K562 (cell line): ENCODE results near the gene PPCDC. TPM values are rescaled to one million over a fixed set of nuclear protein-coding genes. Genes with fewer than 3 reads are reported as not detected.
A peak's percentile ranks its signal among the peaks of the same experiment; 100 is the strongest.

ENCODE experiments used
- CBX8 ChIP-seq: fragments of 200-600 bp; sonication (generic); IDR thresholded peaks from 2 replicates; pipeline ENCODE4 v1.6.1; 2012; ENCODE audit warnings: borderline replicate concordance, mixed run types, low read depth, mild to moderate bottlenecking, moderate library complexity, mixed read lengths, low read length, control low read depth, inconsistent platforms; ENCODE audit not compliant: poor library complexity, severe bottlenecking; ENCODE audit errors: extremely low read depth
- CREB3L1 ChIP-seq: fragments of 450-650 bp; IDR thresholded peaks from 2 replicates; pipeline ENCODE4 v1.6.1; 2014; ENCODE audit warnings: low read depth, mild to moderate bottlenecking, moderate library complexity, borderline replicate concordance
- CTBP1 ChIP-seq: fragments of 450-650 bp; IDR thresholded peaks from 2 replicates; pipeline ENCODE4 v1.6.1; 2016; ENCODE audit warnings: borderline replicate concordance
- DPF2 ChIP-seq: fragments of 450-650 bp; IDR thresholded peaks from 2 replicates; pipeline ENCODE4 v1.6.1; 2016
- E2F3 ChIP-seq: fragments of 250-450 bp; sonication (Bioruptor Pico); IDR thresholded peaks from 2 replicates; pipeline ENCODE4 v1.4.0; 2020; ENCODE audit warnings: mild to moderate bottlenecking
- EP400 ChIP-seq: fragments of 450-650 bp; IDR thresholded peaks from 2 replicates; pipeline ENCODE4 v1.6.1; 2017; ENCODE audit warnings: antibody characterized with exemption, mild to moderate bottlenecking, moderate library complexity
- MBD2 ChIP-seq: sonication (generic); IDR thresholded peaks from 2 replicates; pipeline ENCODE4 v1.6.1; 2016; ENCODE audit warnings: low read depth, borderline replicate concordance
- NR2C1 ChIP-seq, 2 experiments: fragments of 450-650 bp; IDR thresholded peaks; 2 replicates each; pipeline ENCODE4 v1.6.1; 2017; ENCODE audit warnings: mild to moderate bottlenecking in 2 of 2, antibody characterized with exemption in 1 of 2, inconsistent platforms in 1 of 2, missing compliant biosample characterization in 1 of 2, missing genetic modification characterization in 1 of 2
- PCBP2 ChIP-seq: fragments of 200-400 bp; formaldehyde crosslinking; IDR thresholded peaks from 2 replicates; pipeline ENCODE4 v1.6.1; 2018; ENCODE audit warnings: low read length, low read depth, mild to moderate bottlenecking, moderate library complexity; ENCODE audit not compliant: poor library complexity, severe bottlenecking
- SAP30 ChIP-seq: fragments of 200-600 bp; sonication (generic); IDR thresholded peaks from 2 replicates; pipeline ENCODE4 v1.6.1; 2012; ENCODE audit warnings: borderline replicate concordance, low read depth, mild to moderate bottlenecking, moderate library complexity, low read length, control low read depth, inconsistent platforms; ENCODE audit not compliant: insufficient read depth, poor library complexity, severe bottlenecking
- ZFP91 ChIP-seq: sonication (generic); formaldehyde crosslinking; IDR thresholded peaks from 2 replicates; pipeline ENCODE4 v1.8.0; 2022; ENCODE audit warnings: mild to moderate bottlenecking, missing genetic modification reagents
- ZNF639 ChIP-seq, 2 experiments: fragments of 200-800 bp in 1 of 2; sonication (Bioruptor generic) in 1 of 2; sonication (generic) in 1 of 2; formaldehyde crosslinking in 1 of 2; IDR thresholded peaks in 1 of 2; conservative IDR thresholded peaks in 1 of 2; 2 replicates each; pipeline versions ENCODE4 v1.5.0 to v1.6.1; 2016 to 2020; ENCODE audit warnings: missing compliant biosample characterization in 1 of 2, missing genetic modification characterization in 1 of 2, missing genetic modification reagents in 1 of 2
- polyA plus RNA-seq, 8 experiments: library from polyadenylated mRNA; depleted of rRNA in 4 of 8; stranded (reverse) in 5 of 8; unstranded in 3 of 8; fragments of >200 nt; fragmentation: Nextera tagmentation in 2 of 8; fragmentation: Illumina TruSeq in 1 of 8; extraction: Ambion mirVana in 2 of 8; extraction: Trizol in 1 of 8; gene quantifications; 2 replicates each; pipeline versions ENCODE4 v1.2.1 to v1.2.3, GENCODE V29; 2011 to 2014; ENCODE audit warnings: inconsistent platforms in 1 of 8, missing spikeins in 1 of 8
- total RNA-seq, 7 experiments: library from RNA; depleted of rRNA in 6 of 7; stranded (reverse); fragments of >200 nt in 6 of 7; fragmentation: Illumina TruSeq in 2 of 7; extraction: Trizol in 2 of 7; gene quantifications; 2 replicates each; pipeline versions ENCODE4 v1.2.1 to v1.2.3, GENCODE V29; 2011 to 2021; ENCODE audit warnings: low replicate concordance in 1 of 7
- TF ChIP-seq, protein P1 (sequence below), 2 experiments: fragments of 450-650 bp in 1 of 2; sonication (generic) in 1 of 2; formaldehyde crosslinking; conservative IDR thresholded peaks; 2 replicates each; pipeline versions ENCODE4 v1.4.0 to v1.8.1; 2020 to 2022; ENCODE audit warnings: mild to moderate bottlenecking in 1 of 2, missing genetic modification reagents in 1 of 2
- TF ChIP-seq, protein P2 (sequence below): sonication (generic); formaldehyde crosslinking; IDR thresholded peaks from 2 replicates; pipeline ENCODE4 v1.8.0; 2022; ENCODE audit warnings: missing genetic modification reagents, mild to moderate bottlenecking, borderline replicate concordance

Gene PPCDC
- total and polyA plus RNA-seq, 9 of the 15 experiments (the other 6 are each of a cell fraction or from before 2014, with no cell fraction given), result 10.9 to 53.6 (median 16.7) TPM

GRCh38 chr15:75023181-75023871 lies at the start of gene PPCDC (continued):
- no peak; the same call in 1 of the 2 replicates for TF ChIP-seq ZFP91 (CRISPR knock-in tag)
- peak; percentile 85 for TF ChIP-seq MBD2
- TF ChIP-seq PCBP2, result no peak
- TF ChIP-seq CREB3L1, result peak; percentile 97
- no peak; the same call in 1 of the 2 replicates for TF ChIP-seq DPF2
- TF ChIP-seq CTBP1, result peak; percentile 52; the same call in 1 of the 2 replicates
- peak; percentile 85 for TF ChIP-seq EP400
- TF ChIP-seq CBX8, result no peak
- TF ChIP-seq ZNF639 (CRISPR knock-in tag; conservative IDR thresholded peaks at IDR 0.05 in 1 of 2, IDR thresholded peaks at IDR 0.05 in 1 of 2), result peak in 1 of 2 experiments; percentile 38; a peak in 1 of 4 replicates
- TF ChIP-seq E2F3 (CRISPR knock-in tag), result peak; percentile 90
- TF ChIP-seq NR2C1 (IDR thresholded peaks at IDR 0.05), result no peak
- TF ChIP-seq NR2C1 (tag; IDR thresholded peaks at IDR 0.05), result no peak
- TF ChIP-seq, protein P1, sequence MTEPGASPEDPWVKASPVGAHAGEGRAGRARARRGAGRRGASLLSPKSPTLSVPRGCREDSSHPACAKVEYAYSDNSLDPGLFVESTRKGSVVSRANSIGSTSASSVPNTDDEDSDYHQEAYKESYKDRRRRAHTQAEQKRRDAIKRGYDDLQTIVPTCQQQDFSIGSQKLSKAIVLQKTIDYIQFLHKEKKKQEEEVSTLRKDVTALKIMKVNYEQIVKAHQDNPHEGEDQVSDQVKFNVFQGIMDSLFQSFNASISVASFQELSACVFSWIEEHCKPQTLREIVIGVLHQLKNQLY (CRISPR knock-in tag; conservative IDR thresholded peaks at IDR 0.05), result no peak
- TF ChIP-seq SAP30, result peak; percentile 67
- TF ChIP-seq, protein P2, sequence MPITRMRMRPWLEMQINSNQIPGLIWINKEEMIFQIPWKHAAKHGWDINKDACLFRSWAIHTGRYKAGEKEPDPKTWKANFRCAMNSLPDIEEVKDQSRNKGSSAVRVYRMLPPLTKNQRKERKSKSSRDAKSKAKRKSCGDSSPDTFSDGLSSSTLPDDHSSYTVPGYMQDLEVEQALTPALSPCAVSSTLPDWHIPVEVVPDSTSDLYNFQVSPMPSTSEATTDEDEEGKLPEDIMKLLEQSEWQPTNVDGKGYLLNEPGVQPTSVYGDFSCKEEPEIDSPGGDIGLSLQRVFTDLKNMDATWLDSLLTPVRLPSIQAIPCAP (CRISPR knock-in tag), result no peak
